ENCODE measurements around the gene CTSO. TPM values are rescaled to one million over a fixed set of nuclear protein-coding genes. Genes with fewer than 3 reads are reported as not detected.

CTSO gene
- total RNA-seq, 1 experiment from 2014 or later: 0.81 TPM

DNA sequence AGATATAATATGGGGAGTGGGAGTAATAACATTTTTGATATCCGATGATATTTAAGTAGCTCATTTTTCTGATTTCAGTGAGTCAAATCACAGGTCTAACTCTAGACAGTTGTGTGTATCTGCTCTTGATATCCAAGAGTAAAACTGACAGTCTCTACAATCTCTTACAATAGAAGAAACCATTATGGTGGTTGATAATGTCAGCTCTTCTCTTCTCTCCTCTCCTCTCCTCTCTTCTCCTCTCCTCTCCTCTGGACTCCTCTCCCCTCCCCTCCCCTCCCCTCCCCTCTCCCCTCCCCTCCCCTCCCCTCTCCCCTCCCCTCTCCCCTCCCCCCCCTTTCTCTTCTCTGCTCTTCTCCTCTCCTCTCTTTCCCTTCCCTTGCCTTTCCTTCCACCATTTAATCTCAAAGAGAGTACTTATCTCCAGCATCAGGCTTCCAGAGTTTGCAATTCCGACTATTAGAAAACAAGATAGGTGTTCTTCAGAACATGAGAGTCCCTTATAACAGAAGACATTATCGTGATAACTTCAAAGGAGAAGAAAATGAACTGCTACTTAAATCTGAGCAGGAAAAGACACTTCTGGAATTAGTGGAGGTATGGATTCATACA lies 43.9 kb downstream of the CTSO start:
- Histone ChIP-seq H2BK20ac (ENCODE audit: low read depth, low read length, poor library complexity, severe bottlenecking) (no peak overlapping the region), H4K5ac (ENCODE audit: insufficient read length, low read depth, low read length) (no peak overlapping the region), H3K79me2 (ENCODE audit: insufficient read depth, low read length) (no peaks in the 10 kb centered on the region), H3K27me3 (ENCODE audit: insufficient read depth, low read length) (no peaks in the 10 kb centered on the region), H2AFZ (ENCODE audit: low read length) (no peak overlapping the region), H4K8ac (replicated peaks; ENCODE audit: insufficient read length, low read depth, low read length) (no peak overlapping the region), H2AK5ac (ENCODE audit: insufficient read length, low read length) (no peak overlapping the region), H3K14ac (ENCODE audit: insufficient read depth, low read length) (no peak overlapping the region), H2BK12ac (ENCODE audit: insufficient read length, low read depth, low read length) (no peak overlapping the region), H3K4me1 (ENCODE audit: insufficient read depth, low read length) (no peaks in the 10 kb centered on the region), H2BK120ac (ENCODE audit: low read depth, low read length, poor library complexity, severe bottlenecking) (no peak overlapping the region), H3K27ac (ENCODE audit: insufficient read length, low read depth, low read length) (no peak overlapping the region), H2BK5ac (ENCODE audit: insufficient read length, low read length) (no peak overlapping the region), H3K4me2 (ENCODE audit: insufficient read depth, insufficient read length, low read length) (no peak overlapping the region), H4K20me1 (ENCODE audit: control insufficient read depth, insufficient read depth, insufficient read length) (no peaks in the 10 kb centered on the region), H3K23ac (ENCODE audit: insufficient read length, low read depth, low read length) (no peak overlapping the region), H3K79me1 (ENCODE audit: insufficient read depth, low read depth, low read length, poor library complexity, severe bottlenecking) (no peaks in the 10 kb centered on the region), H3T11ph (ENCODE audit: low read length) (no peak overlapping the region), H3K18ac (ENCODE audit: insufficient read length, low read depth, low read length) (no peak overlapping the region), H3K56ac (ENCODE audit: insufficient read length, low read depth, low read length) (no peak overlapping the region), H3K9me3 (ENCODE audit: control insufficient read depth, low read depth, low read length) (no peaks in the 10 kb centered on the region), H3K23me2 (ENCODE audit: insufficient read length, low read depth, low read length, poor library complexity, severe bottlenecking) (no peaks in the 10 kb centered on the region), H2BK15ac (ENCODE audit: low read depth, low read length) (no peak overlapping the region), H3K9ac (ENCODE audit: extremely low read depth, insufficient read length, low read length) (no peak overlapping the region), H3K4ac (ENCODE audit: low read depth, low read length) (no peak overlapping the region), H4K91ac (ENCODE audit: insufficient read length, low read depth, low read length) (no peak overlapping the region)
- no peak for TF ChIP-seq CTCF (conservative IDR thresholded peaks at IDR 0.05)
- DNase-seq: no peak
- Mint-ChIP-seq H3K4me3 (no peak overlapping the region; a peak in 1 of 5 replicates), H3K9me3 (no peaks in the 10 kb centered on the region), H3K27me3 (ENCODE audit: low read depth) (no peaks in the 10 kb centered on the region), H3K36me3 (ENCODE audit: insufficient read depth in 1 of 3, low read depth in 3 of 3) (no peaks in the 10 kb centered on the region), H3K4me1 (0 out of 4 replicates have a peak, but pooled peaks cover 0 to 3% of the 10 kb centered on the region in 2 experiments), H3K27ac (no peak overlapping the region)
- no CpG with 5 or more reads among the region's 3 CpGs for WGBS (ENCODE audit: extremely low coverage, insufficient read length, low lambda C conversion rate)

Measured in H9 (cell line).